ENCODE data around the gene AMOTL2. TPM values are rescaled to one million over a fixed set of nuclear protein-coding genes. Genes with fewer than 3 reads are reported as not detected.

The AMOTL2 gene
- total RNA-seq, 3 donors from 2014 or later = 78.3 to 281 (median 83.2) TPM

DNA sequence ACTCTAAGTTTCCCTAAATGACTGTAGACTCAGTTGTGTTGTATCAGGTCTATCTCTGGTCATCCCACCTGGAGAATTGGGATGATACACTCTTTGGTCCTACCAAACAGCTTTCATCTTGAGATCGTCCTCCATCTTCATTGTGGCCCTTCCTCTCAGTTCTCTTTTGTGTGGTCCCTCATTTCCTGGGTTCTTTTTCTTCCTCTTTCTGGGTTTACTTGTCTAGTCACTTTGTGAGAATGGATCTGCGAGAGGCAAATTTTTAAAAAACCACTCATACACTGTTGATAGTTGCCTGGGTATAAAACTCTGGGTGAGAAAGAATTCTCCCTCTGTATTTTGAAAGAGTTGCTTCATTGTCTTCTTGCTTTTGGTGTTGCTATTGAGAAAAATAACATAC is 6.0 kb upstream of the AMOTL2 start:
- no peaks in the 10 kb centered on the region for H3K36me3 ChIP-seq
- H3K4me3 ChIP-seq = no peak overlapping the region
- H3K27ac ChIP-seq = peak overlapping the region in 1 of 2 donors; percentile 92
- no peak for TF ChIP-seq POLR2AphosphoS5 (IDR thresholded peaks at IDR 0.05)
- no peak for TF ChIP-seq POLR2A (IDR thresholded peaks at IDR 0.05)
- TF ChIP-seq, protein P1, sequence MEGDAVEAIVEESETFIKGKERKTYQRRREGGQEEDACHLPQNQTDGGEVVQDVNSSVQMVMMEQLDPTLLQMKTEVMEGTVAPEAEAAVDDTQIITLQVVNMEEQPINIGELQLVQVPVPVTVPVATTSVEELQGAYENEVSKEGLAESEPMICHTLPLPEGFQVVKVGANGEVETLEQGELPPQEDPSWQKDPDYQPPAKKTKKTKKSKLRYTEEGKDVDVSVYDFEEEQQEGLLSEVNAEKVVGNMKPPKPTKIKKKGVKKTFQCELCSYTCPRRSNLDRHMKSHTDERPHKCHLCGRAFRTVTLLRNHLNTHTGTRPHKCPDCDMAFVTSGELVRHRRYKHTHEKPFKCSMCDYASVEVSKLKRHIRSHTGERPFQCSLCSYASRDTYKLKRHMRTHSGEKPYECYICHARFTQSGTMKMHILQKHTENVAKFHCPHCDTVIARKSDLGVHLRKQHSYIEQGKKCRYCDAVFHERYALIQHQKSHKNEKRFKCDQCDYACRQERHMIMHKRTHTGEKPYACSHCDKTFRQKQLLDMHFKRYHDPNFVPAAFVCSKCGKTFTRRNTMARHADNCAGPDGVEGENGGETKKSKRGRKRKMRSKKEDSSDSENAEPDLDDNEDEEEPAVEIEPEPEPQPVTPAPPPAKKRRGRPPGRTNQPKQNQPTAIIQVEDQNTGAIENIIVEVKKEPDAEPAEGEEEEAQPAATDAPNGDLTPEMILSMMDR (IDR thresholded peaks at IDR 0.05) = no peak
- no peaks in the 10 kb centered on the region for H3K9me3 ChIP-seq
- intact Hi-C loops (cut with DNase I; ENCODE audit: low total_unique reads) = no loop called here
- H3K4me1 ChIP-seq = peaks cover 4 to 11% of the 10 kb centered on the region in 2 donors
- DNase-seq (ENCODE audit: low spot score in 2 of 2) = no peak
- no peaks in the 10 kb centered on the region for H3K27me3 ChIP-seq

DNA sequence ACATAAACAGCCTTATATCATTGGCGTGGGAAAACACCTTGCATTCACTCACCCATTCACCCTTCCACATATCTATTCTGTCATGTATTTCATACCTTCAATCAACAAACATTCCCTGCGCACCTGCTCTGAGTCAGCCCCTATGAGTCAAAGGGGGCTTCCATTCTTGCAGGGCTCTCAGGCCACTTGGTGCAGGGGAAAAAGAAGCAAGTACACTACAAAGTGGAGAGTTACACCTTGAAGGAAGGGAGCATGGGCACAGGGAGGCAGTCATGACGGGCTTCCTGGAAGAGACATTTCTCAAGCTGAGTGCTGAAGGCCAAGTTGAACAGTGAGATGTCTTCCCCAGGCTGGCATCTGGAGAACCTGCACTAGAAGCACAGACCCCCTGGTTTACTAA is 4.6 kb upstream of the AMOTL2 start:
- Histone ChIP-seq H3K4me1 (peaks cover 5 to 12% of the 10 kb centered on the region in 2 donors), H3K36me3 (no peaks in the 10 kb centered on the region), H3K27me3 (no peaks in the 10 kb centered on the region), H3K27ac (no peak overlapping the region), H3K9me3 (no peaks in the 10 kb centered on the region), H3K4me3 (no peak overlapping the region)
- TF ChIP-seq, protein P1 (IDR thresholded peaks at IDR 0.05) = no peak
- TF ChIP-seq POLR2AphosphoS5 (IDR thresholded peaks at IDR 0.05) (no peak), POLR2A (IDR thresholded peaks at IDR 0.05) (no peak)
- peak in 1 of 2 donors; percentile 3 for DNase-seq (ENCODE audit: low spot score in 2 of 2)
- intact Hi-C loops (cut with DNase I; ENCODE audit: low total_unique reads) = loop anchor here (5.0 to 10.0 kb wide), 3 partner anchors 66 to 442 kb away; partner anchors contain the start of genes ANAPC13 and CEP63

DNA sequence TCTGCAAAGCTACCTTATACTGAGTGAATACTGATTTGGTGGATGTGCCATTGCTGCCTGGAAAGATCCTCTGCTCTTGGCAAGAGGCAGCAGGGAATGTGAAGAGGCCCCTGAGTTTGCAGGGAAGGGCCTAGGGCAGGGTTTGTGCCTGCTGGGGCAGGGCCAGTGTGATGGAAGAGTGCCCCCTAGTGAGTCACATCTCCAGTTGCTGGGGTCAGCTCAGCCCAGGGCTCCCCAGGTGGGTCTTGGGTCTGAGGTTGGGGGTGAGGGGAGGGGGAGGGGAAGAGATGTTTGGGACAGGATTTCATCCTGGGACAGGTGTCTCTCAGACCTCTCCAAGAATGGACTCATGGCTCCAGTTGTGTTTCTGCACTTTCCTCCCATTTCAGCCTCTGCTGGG is 4.1 kb upstream of the AMOTL2 start:
- intact Hi-C loops (cut with DNase I; ENCODE audit: low total_unique reads) = loop anchor here (5.0 to 10.0 kb wide), 3 partner anchors 66 to 441 kb away; partner anchors contain the start of genes ANAPC13 and CEP63
- H3K36me3 ChIP-seq = no peaks in the 10 kb centered on the region
- TF ChIP-seq, protein P1 (IDR thresholded peaks at IDR 0.05) = peak in 1 of 3 donors; percentile 30
- TF ChIP-seq POLR2A (IDR thresholded peaks at IDR 0.05) = no peak
- H3K4me3 ChIP-seq = no peak overlapping the region
- H3K9me3 ChIP-seq = no peaks in the 10 kb centered on the region
- DNase-seq (ENCODE audit: low spot score in 2 of 2) = peak in 1 of 2 donors; percentile 51
- H3K4me1 ChIP-seq = peaks cover 5 to 12% of the 10 kb centered on the region in 2 donors
- no peaks in the 10 kb centered on the region for H3K27me3 ChIP-seq
- no peak overlapping the region for H3K27ac ChIP-seq

DNA sequence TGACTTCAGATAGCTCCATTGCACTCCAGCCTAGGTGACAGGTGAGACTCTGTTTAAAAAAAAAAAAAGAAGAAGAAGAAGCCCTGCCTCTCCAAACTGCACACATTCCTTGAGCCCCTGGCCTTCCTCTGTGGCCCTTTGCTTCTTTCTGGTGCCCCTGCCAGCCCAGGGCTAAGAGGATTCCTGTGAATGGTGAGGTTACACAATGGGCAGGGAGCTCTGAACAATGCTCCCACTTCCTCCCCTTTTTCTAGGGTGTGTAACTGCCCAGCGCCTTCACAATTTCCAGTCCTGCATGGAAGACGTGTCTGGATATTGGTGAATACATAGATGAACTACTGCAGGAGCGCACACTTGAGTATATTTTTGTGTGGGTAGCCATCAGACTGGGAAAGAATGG is 3.6 kb upstream of the AMOTL2 start:
- Histone ChIP-seq H3K9me3 (no peaks in the 10 kb centered on the region), H3K27ac (no peak overlapping the region), H3K36me3 (no peaks in the 10 kb centered on the region), H3K4me3 (no peak overlapping the region), H3K27me3 (no peaks in the 10 kb centered on the region), H3K4me1 (peaks cover 5 to 12% of the 10 kb centered on the region in 2 donors)
- peak in 1 of 2 donors; percentile 24 for DNase-seq (ENCODE audit: low spot score in 2 of 2)
- intact Hi-C loops (cut with DNase I; ENCODE audit: low total_unique reads) = loop anchor here (5.0 to 10.0 kb wide), 3 partner anchors 67 to 441 kb away; partner anchors contain the start of genes ANAPC13 and CEP63
- TF ChIP-seq POLR2A (IDR thresholded peaks at IDR 0.05) = no peak
- TF ChIP-seq, protein P1 (IDR thresholded peaks at IDR 0.05) = no peak
- no peak for TF ChIP-seq POLR2AphosphoS5 (IDR thresholded peaks at IDR 0.05)

DNA sequence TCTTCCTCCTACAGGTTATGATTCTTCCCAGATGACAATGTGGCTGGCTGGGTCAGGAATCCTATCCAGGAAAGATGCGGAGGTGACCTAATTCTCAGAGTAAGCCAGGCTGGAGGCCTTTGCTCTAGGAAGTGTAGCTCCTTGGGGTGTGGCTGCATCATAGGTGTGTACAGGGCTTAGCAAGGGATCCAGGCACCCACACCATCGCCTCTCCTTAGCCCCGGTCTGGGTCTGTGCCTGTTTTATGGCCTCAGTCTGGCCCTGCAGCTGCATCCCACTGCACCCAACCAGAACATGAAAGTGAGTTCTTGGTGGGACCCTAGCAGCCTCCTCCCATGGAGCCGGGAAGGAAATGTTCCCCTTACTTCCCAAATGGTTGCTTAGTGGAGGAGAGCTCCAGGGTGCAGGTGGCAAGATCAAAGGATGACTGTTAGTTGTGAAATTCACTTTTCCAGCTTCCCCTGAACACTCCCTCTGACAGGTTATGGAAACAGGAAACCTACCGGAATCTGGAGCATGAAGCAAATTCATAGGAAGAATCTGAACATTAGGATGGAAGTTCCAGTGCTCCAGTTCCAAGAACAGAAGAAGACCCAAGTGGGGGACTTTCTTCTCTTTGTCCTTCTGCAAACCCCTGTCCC is 2.7 kb upstream of the AMOTL2 start:
- Histone ChIP-seq H3K27me3 (no peaks in the 10 kb centered on the region), H3K4me3 (no peak overlapping the region), H3K9me3 (no peaks in the 10 kb centered on the region), H3K27ac (no peak overlapping the region), H3K36me3 (no peaks in the 10 kb centered on the region), H3K4me1 (peaks cover 8% of the 10 kb centered on the region in 2 donors)
- intact Hi-C loops (cut with DNase I; ENCODE audit: low total_unique reads) = loop anchor here (5.0 to 10.0 kb wide), 3 partner anchors 68 to 440 kb away; partner anchors contain the start of genes ANAPC13 and CEP63
- peak in 1 of 2 donors; percentile 35 for DNase-seq (ENCODE audit: low spot score in 2 of 2)
- TF ChIP-seq POLR2A (IDR thresholded peaks at IDR 0.05) = no peak
- no peak for TF ChIP-seq POLR2AphosphoS5 (IDR thresholded peaks at IDR 0.05)
- TF ChIP-seq, protein P1 (IDR thresholded peaks at IDR 0.05) = no peak
